K562 (cell line): Measurements from ENCODE around the gene B3GNT9. TPM values are rescaled to one million over a fixed set of nuclear protein-coding genes. Genes with fewer than 3 reads are reported as not detected.
A peak's percentile ranks its signal among the peaks of the same experiment; 100 is the strongest.

ENCODE experiments used
- ATAC-seq: fragments of 200-7000 bp; cut with Tn5 transposase; 3 replicates; pipeline ENCODE4 v1.9.1; 2020; ENCODE audit warnings: moderate library complexity
- BruUV-seq: library from RNA; stranded (reverse); fragments of 400-500 nt; replicated peaks from 2 replicates; lab custom pipeline; 2021; lab: Mats Ljungman, UMichigan
- CTCF ChIA-PET: fragments of 300-600 bp; formaldehyde crosslinking; extraction: SDS; loops from one replicate; lab custom pipeline; 2021; ENCODE audit warnings: low intra/inter-chr PET ratio; lab: Yijun Ruan, JAX
- POLR2A ChIA-PET: fragments of 300-600, 350-650 bp; sonication (Branson Sonifier 250); formaldehyde crosslinking; extraction: SDS; loops from one replicate; lab custom pipeline; 2021; ENCODE audit warnings: antibody characterized with exemption, inconsistent platforms; lab: Yijun Ruan, JAX
- DNase-seq, 4 experiments: peaks; one replicate each; pipeline versions ENCODE4 v3.0.0 to v3.0.0-alpha.2; 2011 to 2018; ENCODE audit warnings: low spot score in 3 of 4, mixed read lengths in 3 of 4; ENCODE audit errors: extremely low read depth in 1 of 4
- FAIRE-seq: peaks from 2 replicates; lab custom pipeline; 2011; peaks lifted over from hg19 to GRCh38; lab: Jason Lieb, UNC
- H2AFZ ChIP-seq: 2 replicates; pipeline ENCODE4 v1.6.0; 2011; ENCODE audit warnings: low read depth, low read length, control low read depth, inconsistent platforms
- H3K27ac ChIP-seq: fragments of 200-600 bp; 3 replicates; pipeline ENCODE4 v1.8.0; 2011; ENCODE audit warnings: low read depth, mild to moderate bottlenecking, control low read depth, inconsistent platforms, low read length, moderate library complexity, mixed read lengths; ENCODE audit errors: extremely low read depth
- H3K27me3 ChIP-seq, 2 experiments: fragments of 300-600 bp in 1 of 2; 2 replicates in 1 of 2; 3 replicates in 1 of 2; pipeline versions ENCODE4 v1.6.0 to v1.8.0; 2011; ENCODE audit warnings: inconsistent platforms in 2 of 2, low read length in 2 of 2, mild to moderate bottlenecking in 1 of 2, mixed read lengths in 1 of 2, moderate library complexity in 1 of 2; ENCODE audit not compliant: control insufficient read depth in 2 of 2, insufficient read depth in 2 of 2
- H3K36me3 ChIP-seq: fragments of 300-600 bp; 3 replicates; pipeline ENCODE4 v1.8.0; 2011; ENCODE audit warnings: mild to moderate bottlenecking, low read length, inconsistent platforms; ENCODE audit not compliant: control insufficient read depth, insufficient read depth
- H3K4me1 ChIP-seq, 2 experiments: fragments of 200-600 bp in 1 of 2; replicated peaks in 1 of 2; 2 replicates in 1 of 2; 3 replicates in 1 of 2; pipeline versions ENCODE4 v1.5.1 to v1.8.0; 2011; ENCODE audit warnings: inconsistent platforms in 2 of 2, low read length in 2 of 2, mild to moderate bottlenecking in 1 of 2, mixed read lengths in 1 of 2, moderate library complexity in 1 of 2; ENCODE audit not compliant: control insufficient read depth in 2 of 2, insufficient read depth in 2 of 2
- H3K4me2 ChIP-seq: 2 replicates; pipeline ENCODE4 v1.6.1; 2011; ENCODE audit warnings: low read length, control low read depth, inconsistent platforms, mixed read lengths; ENCODE audit not compliant: insufficient read depth
- H3K4me3 ChIP-seq: fragments of 200-600 bp; sonication (generic), shearing (Covaris generic); 2 replicates; pipeline ENCODE4 v1.5.1; 2016; ENCODE audit warnings: control low read depth, inconsistent platforms
- H3K79me2 ChIP-seq: fragments of 200-600 bp; 3 replicates; pipeline ENCODE4 v1.8.0; 2011; ENCODE audit warnings: low read length, inconsistent platforms; ENCODE audit not compliant: control insufficient read depth, insufficient read depth
- H3K9ac ChIP-seq, 2 experiments: 2 replicates each; pipeline versions ENCODE4 v1.6.0 to v1.6.1; 2011; ENCODE audit warnings: low read depth in 2 of 2, low read length in 2 of 2, control low read depth in 1 of 2, inconsistent platforms in 1 of 2, mild to moderate bottlenecking in 1 of 2, mixed read lengths in 1 of 2; ENCODE audit not compliant: insufficient read depth in 1 of 2
- H3K9me1 ChIP-seq: one replicate; pipeline ENCODE4 v1.6.0; 2011; ENCODE audit warnings: inconsistent platforms, mild to moderate bottlenecking, low read length, moderate library complexity; ENCODE audit not compliant: control insufficient read depth, insufficient read depth
- H3K9me3 ChIP-seq: replicated peaks from 2 replicates; pipeline ENCODE4 v1.5.1; 2011; ENCODE audit warnings: low read depth, low read length, inconsistent platforms; ENCODE audit not compliant: control insufficient read depth, insufficient read depth
- H4K20me1 ChIP-seq: replicated peaks from 2 replicates; pipeline ENCODE4 v1.6.1; 2011; ENCODE audit warnings: low read length, inconsistent platforms, mixed read lengths; ENCODE audit not compliant: control insufficient read depth, insufficient read depth
- CAMTA2 ChIP-seq: fragments of 250-450 bp; sonication (Bioruptor Pico); conservative IDR thresholded peaks from 2 replicates; pipeline ENCODE4 v1.5.1; 2022
- CBFA2T3 ChIP-seq: fragments of 450-650 bp; IDR thresholded peaks from 2 replicates; pipeline ENCODE4 v1.6.1; 2017
- FOS ChIP-seq: IDR thresholded peaks from 3 replicates; pipeline ENCODE4 v1.6.1; 2011; ENCODE audit not compliant: insufficient read length; ENCODE audit errors: extremely low read depth
- FOSL1 ChIP-seq: fragments of 200-800 bp; sonication (Bioruptor generic); conservative IDR thresholded peaks from 2 replicates; pipeline ENCODE4 v1.6.1; 2016; ENCODE audit warnings: missing genetic modification characterization, missing compliant biosample characterization
- HDAC6 ChIP-seq: IDR thresholded peaks from 2 replicates; pipeline ENCODE4 v1.6.1; 2012; ENCODE audit warnings: low read depth, mild to moderate bottlenecking, control low read depth, inconsistent platforms, low read length, moderate library complexity
- PRMT5 ChIP-seq: sonication (generic); formaldehyde crosslinking; IDR thresholded peaks from 2 replicates; pipeline ENCODE4 v1.5.0; 2020; ENCODE audit warnings: missing genetic modification reagents
- RBFOX2 ChIP-seq: fragments of 200-400 bp; formaldehyde crosslinking; IDR thresholded peaks from 2 replicates; pipeline ENCODE4 v1.6.1; 2017; ENCODE audit warnings: low read depth, mild to moderate bottlenecking, low read length, moderate library complexity
- SMARCB1 ChIP-seq: IDR thresholded peaks from 2 replicates; pipeline ENCODE4 v1.6.1; 2011; ENCODE audit warnings: improper control_type of control experiment, low read depth; ENCODE audit not compliant: insufficient read length
- ZNF583 ChIP-seq: fragments of 250-450 bp; sonication (Bioruptor Pico); IDR thresholded peaks from 2 replicates; pipeline ENCODE4 v1.4.0; 2020
- WGBS: fragments of 100-300 bp; shearing (Covaris generic); methylation state at CpG from one replicate; pipeline ENCODE4 v1.1.6; 2016; ENCODE audit warnings: low coverage, mixed read lengths; ENCODE audit not compliant: insufficient coverage; ENCODE audit errors: missing lambda C conversion rate; 5-methylcytosine and 5-hydroxymethylcytosine counted together
- in situ Hi-C: fragments of 300-500 bp; cut with MboI; formaldehyde crosslinking; loops from 4 replicates; pipeline ENCODE4 v1.15.0; 2018; ENCODE audit warnings: inconsistent platforms, mixed read lengths
- intact Hi-C: fragments of 100-400 bp; cut with micrococcal nuclease; formaldehyde crosslinking; loops from 2 replicates; pipeline ENCODE4 v1.14.2; 2022
- polyA plus RNA-seq, 8 experiments: library from polyadenylated mRNA; depleted of rRNA in 4 of 8; stranded (reverse) in 5 of 8; unstranded in 3 of 8; fragments of >200 nt; fragmentation: Nextera tagmentation in 2 of 8; fragmentation: Illumina TruSeq in 1 of 8; extraction: Ambion mirVana in 2 of 8; extraction: Trizol in 1 of 8; gene quantifications; 2 replicates each; pipeline versions ENCODE4 v1.2.1 to v1.2.3, GENCODE V29; 2011 to 2014; ENCODE audit warnings: inconsistent platforms in 1 of 8, missing spikeins in 1 of 8
- total RNA-seq, 7 experiments: library from RNA; depleted of rRNA in 6 of 7; stranded (reverse); fragments of >200 nt in 6 of 7; fragmentation: Illumina TruSeq in 2 of 7; extraction: Trizol in 2 of 7; gene quantifications; 2 replicates each; pipeline versions ENCODE4 v1.2.1 to v1.2.3, GENCODE V29; 2011 to 2021; ENCODE audit warnings: low replicate concordance in 1 of 7
- TF ChIP-seq, protein P1 (sequence below): fragments of 450-650 bp; conservative IDR thresholded peaks from 2 replicates; pipeline ENCODE4 v1.6.1; 2016; ENCODE audit warnings: missing genetic modification characterization, low read depth, mild to moderate bottlenecking, missing compliant biosample characterization, moderate library complexity
- TF ChIP-seq, protein P2 (sequence below): sonication (generic); formaldehyde crosslinking; IDR thresholded peaks from 2 replicates; pipeline ENCODE4 v1.8.0; 2022; ENCODE audit warnings: mild to moderate bottlenecking, missing genetic modification reagents
- TF ChIP-seq, protein P3 (sequence below): IDR thresholded peaks from 2 replicates; pipeline ENCODE4 v1.6.1; 2011; ENCODE audit not compliant: insufficient read length; ENCODE audit errors: extremely low read depth

Gene B3GNT9
- total and polyA plus RNA-seq, 9 of the 15 experiments (the other 6 are each of a cell fraction or from before 2014, with no cell fraction given) = 0.01 to 1.8 (median 1.1) TPM; not detected in 1

DNA sequence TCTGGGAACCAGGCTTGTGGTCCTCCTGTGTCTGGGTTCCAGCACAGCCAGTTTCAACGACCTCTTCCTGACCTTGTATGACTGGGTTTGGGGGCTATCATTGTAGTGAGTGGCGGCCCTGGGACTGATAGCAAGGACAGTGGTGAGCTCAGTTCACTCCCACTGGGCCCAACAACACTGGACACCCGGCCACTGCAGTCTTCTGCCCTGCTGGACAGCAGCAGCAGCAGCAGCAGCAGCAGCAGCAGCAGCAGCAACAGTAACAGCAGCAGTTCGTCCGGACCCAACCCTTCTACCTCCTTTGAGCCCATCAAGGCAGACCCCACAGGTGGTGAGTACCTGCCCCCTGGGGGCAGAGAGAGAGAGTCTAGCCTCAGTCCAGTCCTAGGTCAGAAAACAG, 44.9 kb upstream of the B3GNT9 start:
- peak overlapping the region in 1 of 2 experiments; percentile 19; a peak in 2 of 4 replicates for H3K9ac ChIP-seq
- ChIA-PET POLR2A (interaction anchor here (1.2 kb wide), 1 partner anchor 13 kb away, joined by 4 read pairs; no protein-coding TSS in a partner anchor), CTCF (no interaction called here)
- H4K20me1 ChIP-seq = no peaks in the 10 kb centered on the region
- BruUV-seq = no TSS peak
- intact Hi-C loops = no loop called here
- FAIRE-seq (no peak), DNase-seq (peak in 1 of 4 experiments; percentile 34), ATAC-seq (no peak)
- TF ChIP-seq RBFOX2 (0 out of 2 replicates have a peak, but pooled peaks have one; percentile 22), SMARCB1 (no peak)
- TF ChIP-seq, protein P1, sequence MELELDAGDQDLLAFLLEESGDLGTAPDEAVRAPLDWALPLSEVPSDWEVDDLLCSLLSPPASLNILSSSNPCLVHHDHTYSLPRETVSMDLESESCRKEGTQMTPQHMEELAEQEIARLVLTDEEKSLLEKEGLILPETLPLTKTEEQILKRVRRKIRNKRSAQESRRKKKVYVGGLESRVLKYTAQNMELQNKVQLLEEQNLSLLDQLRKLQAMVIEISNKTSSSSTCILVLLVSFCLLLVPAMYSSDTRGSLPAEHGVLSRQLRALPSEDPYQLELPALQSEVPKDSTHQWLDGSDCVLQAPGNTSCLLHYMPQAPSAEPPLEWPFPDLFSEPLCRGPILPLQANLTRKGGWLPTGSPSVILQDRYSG (tag) = no peak
- no peaks in the 10 kb centered on the region for H3K27me3 ChIP-seq
- in situ Hi-C loops = no loop called here
- peaks cover 46% of the 10 kb centered on the region for H3K79me2 ChIP-seq
- H3K36me3 ChIP-seq = peaks cover 75% of the 10 kb centered on the region
- H3K9me1 ChIP-seq = no peaks in the 10 kb centered on the region
- H3K4me1 ChIP-seq = peaks cover 27 to 65% of the 10 kb centered on the region in 2 experiments
- H3K4me2 ChIP-seq = no peak overlapping the region
- no peak overlapping the region for H3K4me3 ChIP-seq
- no peak overlapping the region for H2AFZ ChIP-seq
- H3K9me3 ChIP-seq = no peaks in the 10 kb centered on the region
- H3K27ac ChIP-seq = no peak overlapping the region; the same call in 2 of the 3 replicates
- WGBS = 70% methylated on average over 5 of the region's 5 CpGs

DNA sequence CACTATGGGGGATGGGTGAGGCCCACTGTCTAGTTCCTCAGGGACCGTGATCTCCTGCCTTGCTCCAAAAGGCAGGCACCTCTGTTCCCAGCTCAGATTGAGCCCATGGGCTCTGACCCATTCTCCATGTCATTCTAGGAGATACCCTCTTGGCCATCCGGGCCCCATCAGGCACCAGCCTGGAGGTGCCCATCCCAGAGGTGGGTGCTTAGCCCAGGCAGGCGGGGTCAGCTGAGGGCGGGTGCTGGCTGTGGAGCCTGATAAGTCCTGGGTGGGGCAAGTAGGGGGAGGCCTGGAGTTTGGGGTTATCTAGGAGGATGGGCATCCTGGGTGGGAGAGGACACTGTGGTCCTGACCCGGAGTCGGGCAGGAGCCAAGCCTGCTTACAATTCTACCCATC, 43.5 kb upstream of the B3GNT9 start:
- Histone ChIP-seq H3K9ac (peak overlapping the region; percentile 74 to 88; a peak in 3 of 4 replicates), H3K4me3 (no peak overlapping the region), H3K27me3 (no peaks in the 10 kb centered on the region), H3K4me1 (peaks cover 38 to 69% of the 10 kb centered on the region in 2 experiments), H3K9me1 (no peaks in the 10 kb centered on the region), H3K79me2 (peaks cover 46% of the 10 kb centered on the region), H3K9me3 (no peaks in the 10 kb centered on the region), H3K36me3 (peaks cover 63% of the 10 kb centered on the region), H3K27ac (peak overlapping the region; percentile 17; the same call in 1 of the 3 replicates), H2AFZ (no peak overlapping the region), H4K20me1 (no peaks in the 10 kb centered on the region), H3K4me2 (peak overlapping the region; percentile 97; the same call in 1 of the 2 replicates)
- 64% methylated on average over 5 of the region's 6 CpGs for WGBS
- no TSS peak for BruUV-seq
- ATAC-seq = no peak
- intact Hi-C loops (loop anchor here (5.0 kb wide), 1 partner anchor 33 kb away; the partner anchor contains the start of gene TMEM208), in situ Hi-C loops (no loop called here)
- DNase-seq = no peak
- no peak for FAIRE-seq
- CTCF ChIA-PET = no interaction called here
- POLR2A ChIA-PET = interaction anchor here (0.8 to 1.2 kb wide), 2 partner anchors 9 to 177 kb away, joined by 3 to 4 read pairs; no protein-coding TSS in a partner anchor
- TF ChIP-seq FOSL1 = no peak
- peak; percentile 41; the same call in 1 of the 2 replicates for TF ChIP-seq CBFA2T3
- TF ChIP-seq, protein P2, sequence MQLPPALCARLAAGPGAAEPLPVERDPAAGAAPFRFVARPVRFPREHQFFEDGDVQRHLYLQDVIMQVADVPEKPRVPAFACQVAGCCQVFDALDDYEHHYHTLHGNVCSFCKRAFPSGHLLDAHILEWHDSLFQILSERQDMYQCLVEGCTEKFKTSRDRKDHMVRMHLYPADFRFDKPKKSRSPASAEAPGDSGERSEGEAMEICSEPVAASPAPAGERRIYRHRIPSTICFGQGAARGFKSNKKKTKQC = no peak
- no peak for TF ChIP-seq CAMTA2 (CRISPR knock-in tag)
- TF ChIP-seq, protein P3, sequence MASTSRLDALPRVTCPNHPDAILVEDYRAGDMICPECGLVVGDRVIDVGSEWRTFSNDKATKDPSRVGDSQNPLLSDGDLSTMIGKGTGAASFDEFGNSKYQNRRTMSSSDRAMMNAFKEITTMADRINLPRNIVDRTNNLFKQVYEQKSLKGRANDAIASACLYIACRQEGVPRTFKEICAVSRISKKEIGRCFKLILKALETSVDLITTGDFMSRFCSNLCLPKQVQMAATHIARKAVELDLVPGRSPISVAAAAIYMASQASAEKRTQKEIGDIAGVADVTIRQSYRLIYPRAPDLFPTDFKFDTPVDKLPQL = no peak
- no peak for TF ChIP-seq FOS
- no peak for TF ChIP-seq ZNF583
- TF ChIP-seq PRMT5 = no peak
- no peak for TF ChIP-seq HDAC6
